Activated CD4-positive, alpha-beta memory T cell treated with anti-CD3 and anti-CD28 coated beads, Interleukin-2, amount 10 ng/mL, durations not matched to agents 7 days and 5 days (primary cell): ENCODE measurements around the gene NCKAP5. TPM values are rescaled to one million over a fixed set of nuclear protein-coding genes. Genes with fewer than 3 reads are reported as not detected.
"Not testable (repeated sequence)": the region's sequence is repeated elsewhere in the genome, so short reads cannot be mapped to it uniquely, and the experiment has no call there.

Experiments used
- CTCF ChIA-PET: fragments of 350-600 bp; sonication (Branson Sonifier 250); formaldehyde crosslinking; loops from one replicate; lab custom pipeline; 2021; ENCODE audit warnings: antibody characterized with exemption, inconsistent platforms; lab: Charles Lee
- POLR2A ChIA-PET: fragments of 350-600 bp; sonication (Branson Sonifier 250); formaldehyde crosslinking; loops from one replicate; lab custom pipeline; 2021; ENCODE audit warnings: antibody characterized with exemption; lab: Charles Lee
- DNase-seq: peaks from one replicate; pipeline ENCODE4 v3.0.0-alpha.2; 2020
- H3K27ac Mint-ChIP-seq: one replicate; pipeline ENCODE4 v1.8.0; 2021; ENCODE audit warnings: mild to moderate bottlenecking, mixed read lengths
- H3K27me3 Mint-ChIP-seq: one replicate; pipeline ENCODE4 v1.8.0; 2021; ENCODE audit warnings: mixed read lengths
- H3K36me3 Mint-ChIP-seq: one replicate; pipeline ENCODE4 v1.8.0; 2021; ENCODE audit warnings: low read depth, mixed read lengths
- H3K4me1 Mint-ChIP-seq: one replicate; pipeline ENCODE4 v1.8.0; 2021; ENCODE audit warnings: mixed read lengths
- H3K4me3 Mint-ChIP-seq: one replicate; pipeline ENCODE4 v1.8.0; 2021; ENCODE audit warnings: mild to moderate bottlenecking, mixed read lengths
- H3K9me3 Mint-ChIP-seq: one replicate; pipeline ENCODE4 v1.8.0; 2021; ENCODE audit warnings: mixed read lengths
- total RNA-seq, 2 experiments: library from RNA; stranded (reverse); gene quantifications; one replicate each; pipeline ENCODE4 v1.2.3, GENCODE V29; 2021

Gene NCKAP5
- total RNA-seq, 2 experiments from 2014 or later = not detected

GRCh38 chr2:132837769-132838168, 730.5 kb downstream of the NCKAP5 start:
- no peak for DNase-seq
- CTCF ChIA-PET = interaction anchor here (0.5 kb wide), 1 partner anchor 187 kb away, joined by 5 read pairs; no protein-coding TSS in a partner anchor
- Mint-ChIP-seq H3K4me1 (no peaks in the 10 kb centered on the region), H3K9me3 (no peaks in the 10 kb centered on the region), H3K27me3 (no peaks in the 10 kb centered on the region), H3K36me3 (no peaks in the 10 kb centered on the region), H3K4me3 (no peak overlapping the region), H3K27ac (no peak overlapping the region)
- POLR2A ChIA-PET = no interaction called here

- Mint-ChIP-seq H3K4me3 (no peak overlapping the region), H3K27me3 (no peaks in the 10 kb centered on the region), H3K9me3 (no peaks in the 10 kb centered on the region), H3K4me1 (no peaks in the 10 kb centered on the region), H3K27ac (no peak overlapping the region), H3K36me3 (no peaks in the 10 kb centered on the region)
- CTCF ChIA-PET = no interaction called here
- POLR2A ChIA-PET = no interaction called here
- DNase-seq = no peak
Observed at GRCh38 chr2:132830321-132830827, 737.9 kb downstream of the NCKAP5 start.

GRCh38 chr2:132825601-132826000, 742.7 kb downstream of the NCKAP5 start:
- H3K27me3 Mint-ChIP-seq = no peaks in the 10 kb centered on the region
- no peak overlapping the region for H3K4me3 Mint-ChIP-seq
- no peak overlapping the region for H3K27ac Mint-ChIP-seq
- POLR2A ChIA-PET = no interaction called here
- H3K9me3 Mint-ChIP-seq = no peaks in the 10 kb centered on the region
- no peak for DNase-seq
- no peaks in the 10 kb centered on the region for H3K36me3 Mint-ChIP-seq
- CTCF ChIA-PET = no interaction called here
- no peaks in the 10 kb centered on the region for H3K4me1 Mint-ChIP-seq

- H3K27me3 Mint-ChIP-seq = no peaks in the 10 kb centered on the region
- no peak overlapping the region for H3K4me3 Mint-ChIP-seq
- ChIA-PET CTCF (no interaction called here), POLR2A (no interaction called here)
- DNase-seq = no peak
- H3K27ac Mint-ChIP-seq = no peak overlapping the region
- no peaks in the 10 kb centered on the region for H3K36me3 Mint-ChIP-seq
- no peaks in the 10 kb centered on the region for H3K4me1 Mint-ChIP-seq
- no peaks in the 10 kb centered on the region for H3K9me3 Mint-ChIP-seq
Observed at GRCh38 chr2:132824716-132825115, 743.5 kb downstream of the NCKAP5 start.

- H3K27ac Mint-ChIP-seq = no peak overlapping the region
- H3K27me3 Mint-ChIP-seq = no peaks in the 10 kb centered on the region
- no peaks in the 10 kb centered on the region for H3K4me1 Mint-ChIP-seq
- ChIA-PET CTCF (no interaction called here), POLR2A (no interaction called here)
- H3K4me3 Mint-ChIP-seq = no peak overlapping the region
- H3K9me3 Mint-ChIP-seq = peaks cover 6% of the 10 kb centered on the region
- H3K36me3 Mint-ChIP-seq = no peaks in the 10 kb centered on the region
- DNase-seq = no peak
Observed at GRCh38 chr2:132816234-132816633, 752.0 kb downstream of the NCKAP5 start.

- H3K27me3 Mint-ChIP-seq = no peaks in the 10 kb centered on the region
- no peaks in the 10 kb centered on the region for H3K36me3 Mint-ChIP-seq
- peaks cover 6% of the 10 kb centered on the region for H3K9me3 Mint-ChIP-seq
- no peaks in the 10 kb centered on the region for H3K4me1 Mint-ChIP-seq
- no peak for DNase-seq
- no peak overlapping the region for H3K4me3 Mint-ChIP-seq
- H3K27ac Mint-ChIP-seq = no peak overlapping the region
- ChIA-PET POLR2A (no interaction called here), CTCF (no interaction called here)
Observed at GRCh38 chr2:132815516-132815915, 752.7 kb downstream of the NCKAP5 start.

GRCh38 chr2:132814651-132815050, 753.6 kb downstream of the NCKAP5 start:
- Mint-ChIP-seq H3K4me3 (no peak overlapping the region), H3K27me3 (no peaks in the 10 kb centered on the region), H3K36me3 (no peaks in the 10 kb centered on the region), H3K27ac (no peak overlapping the region), H3K9me3 (peaks cover 6% of the 10 kb centered on the region), H3K4me1 (no peaks in the 10 kb centered on the region)
- no peak for DNase-seq
- ChIA-PET CTCF (no interaction called here), POLR2A (no interaction called here)

GRCh38 chr2:132813422-132813821, 754.8 kb downstream of the NCKAP5 start:
- Mint-ChIP-seq H3K4me3 (no peak overlapping the region), H3K4me1 (no peaks in the 10 kb centered on the region), H3K27ac (no peak overlapping the region), H3K27me3 (no peaks in the 10 kb centered on the region), H3K36me3 (no peaks in the 10 kb centered on the region), H3K9me3 (peaks cover 6% of the 10 kb centered on the region)
- ChIA-PET POLR2A (no interaction called here), CTCF (no interaction called here)
- DNase-seq = no peak

GRCh38 chr2:132811148-132811915, 756.9 kb downstream of the NCKAP5 start:
- ChIA-PET CTCF (no interaction called here), POLR2A (no interaction called here)
- H3K9me3 Mint-ChIP-seq = peaks cover 6% of the 10 kb centered on the region

GRCh38 chr2:132809962-132810361, 758.3 kb downstream of the NCKAP5 start:
- DNase-seq, H3K9me3 Mint-ChIP-seq, H3K27ac Mint-ChIP-seq, CTCF ChIA-PET, H3K36me3 Mint-ChIP-seq, H3K4me3 Mint-ChIP-seq, POLR2A ChIA-PET, H3K4me1 Mint-ChIP-seq, H3K27me3 Mint-ChIP-seq: not testable (repeated sequence)

More at GRCh38 chr2:132811148-132811915, 756.9 kb downstream of the NCKAP5 start:
- H3K4me3 Mint-ChIP-seq = no peak overlapping the region
- no peaks in the 10 kb centered on the region for H3K27me3 Mint-ChIP-seq
- no peaks in the 10 kb centered on the region for H3K36me3 Mint-ChIP-seq
- no peaks in the 10 kb centered on the region for H3K4me1 Mint-ChIP-seq
- no peak for DNase-seq
- no peak overlapping the region for H3K27ac Mint-ChIP-seq

GRCh38 chr2:132804051-132804450, 764.2 kb downstream of the NCKAP5 start:
- H3K9me3 Mint-ChIP-seq = no peaks in the 10 kb centered on the region

GRCh38 chr2:132798341-132798740, 769.9 kb downstream of the NCKAP5 start:
- no peak for DNase-seq
- Mint-ChIP-seq H3K27me3 (no peaks in the 10 kb centered on the region), H3K4me3 (no peak overlapping the region), H3K36me3 (no peaks in the 10 kb centered on the region), H3K9me3 (no peaks in the 10 kb centered on the region), H3K4me1 (no peaks in the 10 kb centered on the region), H3K27ac (no peak overlapping the region)
- CTCF ChIA-PET = no interaction called here
- POLR2A ChIA-PET = no interaction called here

More at GRCh38 chr2:132804051-132804450, 764.2 kb downstream of the NCKAP5 start:
- no peaks in the 10 kb centered on the region for H3K4me1 Mint-ChIP-seq
- no peaks in the 10 kb centered on the region for H3K36me3 Mint-ChIP-seq
- ChIA-PET CTCF (no interaction called here), POLR2A (no interaction called here)
- no peaks in the 10 kb centered on the region for H3K27me3 Mint-ChIP-seq
- no peak overlapping the region for H3K4me3 Mint-ChIP-seq
- no peak for DNase-seq
- no peak overlapping the region for H3K27ac Mint-ChIP-seq

GRCh38 chr2:132797556-132797955, 770.7 kb downstream of the NCKAP5 start:
- Mint-ChIP-seq H3K27ac (no peak overlapping the region), H3K27me3 (no peaks in the 10 kb centered on the region), H3K9me3 (no peaks in the 10 kb centered on the region), H3K36me3 (no peaks in the 10 kb centered on the region), H3K4me1 (no peaks in the 10 kb centered on the region), H3K4me3 (no peak overlapping the region)
- DNase-seq = no peak
- ChIA-PET CTCF (no interaction called here), POLR2A (no interaction called here)

- Mint-ChIP-seq H3K4me3 (no peak overlapping the region), H3K9me3 (no peaks in the 10 kb centered on the region), H3K36me3 (no peaks in the 10 kb centered on the region), H3K4me1 (no peaks in the 10 kb centered on the region), H3K27me3 (no peaks in the 10 kb centered on the region), H3K27ac (no peak overlapping the region)
- POLR2A ChIA-PET = no interaction called here
- CTCF ChIA-PET = no interaction called here
- no peak for DNase-seq
Observed at GRCh38 chr2:132797071-132797470, 771.2 kb downstream of the NCKAP5 start.
